Subcutaneous abdominal adipose tissue (tissue), 5 donors: Measurements from ENCODE around the gene FXYD2.
A peak's percentile ranks its signal among the peaks of the same experiment; 100 is the strongest.

Experiments used
- H3K27ac ChIP-seq: one replicate; pipeline ENCODE4 v1.7.0; 2013; ENCODE audit warnings: low read depth, mild to moderate bottlenecking, inconsistent platforms, low read length, moderate library complexity
- H3K27me3 ChIP-seq, 5 donors: one replicate each; pipeline ENCODE4 v1.7.0; 2013; ENCODE audit warnings: low read length in 5 of 5, inconsistent platforms in 1 of 5; ENCODE audit not compliant: control insufficient read depth in 5 of 5, insufficient read depth in 4 of 5
- H3K36me3 ChIP-seq, 5 donors: one replicate each; pipeline ENCODE4 v1.7.0; 2013; ENCODE audit warnings: low read length in 5 of 5; ENCODE audit not compliant: control insufficient read depth in 5 of 5, insufficient read depth in 5 of 5
- H3K4me1 ChIP-seq, 5 donors: one replicate each; pipeline ENCODE4 v1.7.0; 2013; ENCODE audit warnings: low read length in 5 of 5, mild to moderate bottlenecking in 3 of 5, moderate library complexity in 1 of 5; ENCODE audit not compliant: control insufficient read depth in 5 of 5, insufficient read depth in 5 of 5
- H3K4me3 ChIP-seq, 5 donors: one replicate each; pipeline ENCODE4 v1.7.0; 2013; ENCODE audit warnings: low read length in 5 of 5, low read depth in 1 of 5
- H3K9ac ChIP-seq, 5 donors: one replicate each; pipeline ENCODE4 v1.7.0; 2013; ENCODE audit warnings: low read length in 5 of 5, mild to moderate bottlenecking in 4 of 5, moderate library complexity in 3 of 5
- H3K9me3 ChIP-seq, 5 donors: one replicate each; pipeline ENCODE4 v1.7.0; 2013; ENCODE audit warnings: low read length in 5 of 5; ENCODE audit not compliant: control insufficient read depth in 5 of 5
- donor health status: healthy.
- donor health status: healthy.
- donor health status: healthy.
- donor health status: healthy.
- donor health status: healthy.

The FXYD2 gene

GRCh38 chr11:117837070-117837776, 12.7 kb upstream of the FXYD2 start:
- Histone ChIP-seq H3K4me3 (peak overlapping the region in 3 of 5 donors; percentile 16 to 35 (median 17)), H3K9ac (no peak overlapping the region), H3K27ac (peak overlapping the region; percentile 30), H3K9me3 (no peaks in the 10 kb centered on the region), H3K27me3 (peaks cover 2 to 9% (median 3%) of the 10 kb centered on the region in 5 donors), H3K4me1 (peaks cover 0 to 38% (median 0%) of the 10 kb centered on the region in 5 donors), H3K36me3 (peaks cover 0 to 25% (median 4%) of the 10 kb centered on the region in 5 donors)

GRCh38 chr11:117836077-117836960, 11.8 kb upstream of the FXYD2 start:
- Histone ChIP-seq H3K36me3 (peaks cover 0 to 25% (median 4%) of the 10 kb centered on the region in 5 donors), H3K27ac (peak overlapping the region; percentile 30), H3K4me1 (peaks cover 0 to 35% (median 2%) of the 10 kb centered on the region in 5 donors), H3K9ac (peak overlapping the region in 1 of 5 donors; percentile 38), H3K27me3 (peaks cover 2 to 9% (median 3%) of the 10 kb centered on the region in 5 donors), H3K4me3 (peak overlapping the region in 4 of 5 donors; percentile 16 to 35 (median 30)), H3K9me3 (no peaks in the 10 kb centered on the region)

- peaks cover 0 to 35% (median 7%) of the 10 kb centered on the region in 5 donors for H3K4me1 ChIP-seq
- peaks cover 0 to 9% (median 6%) of the 10 kb centered on the region in 5 donors for H3K27me3 ChIP-seq
- no peak overlapping the region for H3K9ac ChIP-seq
- no peak overlapping the region for H3K27ac ChIP-seq
- H3K36me3 ChIP-seq, result peaks cover 0 to 25% (median 4%) of the 10 kb centered on the region in 5 donors
- H3K9me3 ChIP-seq, result no peaks in the 10 kb centered on the region
- H3K4me3 ChIP-seq, result no peak overlapping the region
These were observed 11.0 kb upstream of the FXYD2 start for GRCh38 chr11:117835576-117835975.

- Histone ChIP-seq H3K4me3 (no peak overlapping the region), H3K27me3 (peaks cover 0 to 7% (median 5%) of the 10 kb centered on the region in 5 donors)
These were observed 10.4 kb upstream of the FXYD2 start for GRCh38 chr11:117834838-117835443.

DNA sequence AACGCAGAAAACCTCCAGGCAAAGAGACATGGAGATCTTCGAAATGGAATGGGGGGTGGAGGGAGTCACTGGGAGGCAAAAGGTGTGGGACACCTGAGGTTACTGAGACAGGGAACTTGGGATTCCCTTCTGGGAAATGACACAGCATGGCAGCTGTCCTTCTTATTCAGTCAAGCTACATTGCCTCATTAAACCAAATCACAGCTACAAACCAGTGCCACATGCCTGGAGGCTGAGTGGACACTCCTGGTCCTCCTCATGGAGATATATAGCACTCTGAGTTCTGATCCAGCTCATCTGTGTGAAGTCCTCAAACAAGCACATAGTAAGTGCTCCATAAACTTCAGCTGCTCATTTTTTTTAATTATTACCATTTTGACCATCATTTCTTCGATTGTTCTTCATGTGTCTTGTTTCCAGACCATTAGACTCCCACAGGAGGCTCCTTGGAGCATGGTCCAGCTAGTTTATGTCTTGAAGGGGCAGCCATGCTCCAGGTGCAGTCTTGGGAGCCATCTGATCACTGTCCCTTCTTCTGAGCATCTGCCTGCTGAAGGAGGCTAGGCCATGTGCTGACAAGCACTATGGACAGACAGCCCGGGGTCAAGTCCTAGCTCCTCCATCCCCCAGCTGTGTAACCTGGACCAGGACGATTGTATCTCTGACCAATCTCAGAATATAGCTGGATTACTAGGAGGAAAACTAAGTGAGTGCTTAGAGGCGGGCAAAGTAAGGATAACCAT, 9.7 kb upstream of the FXYD2 start:
- Histone ChIP-seq H3K4me1 (peaks cover 0 to 35% (median 8%) of the 10 kb centered on the region in 5 donors), H3K27me3 (peaks cover 0 to 7% (median 5%) of the 10 kb centered on the region in 5 donors), H3K36me3 (peaks cover 0 to 14% (median 0%) of the 10 kb centered on the region in 5 donors), H3K4me3 (no peak overlapping the region), H3K27ac (no peak overlapping the region), H3K9ac (no peak overlapping the region), H3K9me3 (no peaks in the 10 kb centered on the region)

More at GRCh38 chr11:117834838-117835443, 10.4 kb upstream of the FXYD2 start:
- Histone ChIP-seq H3K36me3 (peaks cover 0 to 21% (median 4%) of the 10 kb centered on the region in 5 donors), H3K27ac (no peak overlapping the region), H3K4me1 (peaks cover 0 to 37% (median 7%) of the 10 kb centered on the region in 5 donors), H3K9me3 (no peaks in the 10 kb centered on the region), H3K9ac (no peak overlapping the region)

DNA sequence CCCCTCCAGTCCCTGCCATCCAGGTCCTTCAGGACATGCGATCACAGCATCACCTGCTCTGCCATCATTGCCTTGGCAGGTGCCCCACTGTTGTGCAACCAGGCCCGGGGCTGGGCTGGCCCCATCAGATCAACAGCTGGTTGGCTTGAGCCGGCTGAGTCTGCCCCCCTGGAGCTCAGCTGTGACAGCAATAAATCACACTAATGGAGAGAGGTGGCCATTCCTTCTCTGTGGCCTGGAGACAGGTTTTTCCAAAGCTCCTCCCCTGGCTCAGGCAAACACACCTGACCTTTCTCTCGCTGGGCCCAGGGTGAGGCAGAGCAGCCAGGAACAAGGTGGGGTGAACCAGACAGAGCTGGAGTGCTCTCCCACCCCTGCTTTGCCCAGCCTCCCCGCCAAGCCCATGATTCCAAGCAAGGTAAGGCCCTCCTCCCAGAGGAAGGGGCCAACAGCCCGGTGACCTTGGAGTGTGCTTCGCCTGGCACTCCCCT, 8.9 kb upstream of the FXYD2 start:
- no peak overlapping the region for H3K4me3 ChIP-seq
- H3K9ac ChIP-seq, result no peak overlapping the region
- H3K27ac ChIP-seq, result no peak overlapping the region
- peaks cover 2 to 7% (median 5%) of the 10 kb centered on the region in 5 donors for H3K27me3 ChIP-seq
- H3K36me3 ChIP-seq, result peaks cover 0 to 8% (median 0%) of the 10 kb centered on the region in 5 donors
- H3K4me1 ChIP-seq, result peaks cover 0 to 37% (median 16%) of the 10 kb centered on the region in 5 donors
- no peaks in the 10 kb centered on the region for H3K9me3 ChIP-seq

DNA sequence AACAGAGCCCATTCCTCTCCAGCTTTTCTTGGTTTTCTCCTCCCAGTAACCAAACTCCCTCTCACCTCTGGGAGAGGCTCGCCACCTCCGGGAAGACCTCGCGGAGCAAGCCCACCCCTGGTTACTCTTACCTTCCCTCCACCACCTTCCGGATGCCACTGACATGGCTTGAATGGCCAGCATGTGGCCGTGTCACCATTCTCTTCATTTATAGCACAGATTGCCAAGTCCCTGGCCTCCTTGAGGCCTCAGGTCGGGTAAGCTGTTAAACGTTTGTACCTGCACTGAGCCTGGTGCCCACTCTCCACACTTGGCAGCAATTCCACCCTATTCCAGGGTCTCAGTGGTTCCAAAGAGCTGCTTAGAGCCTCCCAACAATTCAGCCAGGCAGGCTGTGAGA, 8.0 kb upstream of the FXYD2 start:
- Histone ChIP-seq H3K9ac (no peak overlapping the region), H3K27ac (no peak overlapping the region), H3K4me1 (peaks cover 0 to 41% (median 19%) of the 10 kb centered on the region in 5 donors), H3K36me3 (no peaks in the 10 kb centered on the region), H3K4me3 (no peak overlapping the region), H3K27me3 (peaks cover 5 to 7% (median 6%) of the 10 kb centered on the region in 5 donors), H3K9me3 (no peaks in the 10 kb centered on the region)

GRCh38 chr11:117831661-117832415, 7.3 kb upstream of the FXYD2 start:
- no peak overlapping the region for H3K9ac ChIP-seq
- peaks cover 0 to 39% (median 19%) of the 10 kb centered on the region in 5 donors for H3K4me1 ChIP-seq
- H3K4me3 ChIP-seq, result no peak overlapping the region
- no peaks in the 10 kb centered on the region for H3K9me3 ChIP-seq
- peaks cover 5 to 7% (median 5%) of the 10 kb centered on the region in 5 donors for H3K27me3 ChIP-seq
- no peak overlapping the region for H3K27ac ChIP-seq
- H3K36me3 ChIP-seq, result no peaks in the 10 kb centered on the region
